OCI-LY7 (cell line): ENCODE measurements around the gene QSER1. TPM values are rescaled to one million over a fixed set of nuclear protein-coding genes. Genes with fewer than 3 reads are reported as not detected.

Source experiments
- BruUV-seq: library from RNA; stranded (reverse); fragments of 400-500 nt; replicated peaks from 2 replicates; lab custom pipeline; 2021; lab: Mats Ljungman, UMichigan
- CTCF ChIA-PET: fragments of 300-600 bp; sonication (Branson Sonifier 250); formaldehyde crosslinking; loops from one replicate; lab custom pipeline; 2022; ENCODE audit warnings: antibody characterized with exemption; ENCODE audit not compliant: unreplicated experiment; lab: Charles Lee
- POLR2A ChIA-PET: fragments of 300-600 bp; sonication (Branson Sonifier 250); formaldehyde crosslinking; loops from one replicate; lab custom pipeline; 2022; ENCODE audit warnings: antibody characterized with exemption; lab: Charles Lee
- DNase-seq: peaks from one replicate; pipeline ENCODE4 v3.0.0-alpha.2; 2015; ENCODE audit warnings: low spot score
- H2AFZ ChIP-seq: fragments of 200-600 bp; sonication (generic), shearing (Covaris generic); 2 replicates; pipeline ENCODE4 v1.6.1; 2014; ENCODE audit warnings: mild to moderate bottlenecking, antibody characterized with exemption, low read length, moderate library complexity
- H3K27ac ChIP-seq: fragments of 200-600 bp; sonication (generic); 2 replicates; pipeline ENCODE4 v1.5.1; 2014; ENCODE audit warnings: mixed run types, low read depth, mild to moderate bottlenecking, moderate library complexity, low read length, inconsistent platforms; ENCODE audit not compliant: poor library complexity, severe bottlenecking
- H3K36me3 ChIP-seq: fragments of 200-600 bp; sonication (generic); 2 replicates; pipeline ENCODE4 v1.6.1; 2014; ENCODE audit warnings: mild to moderate bottlenecking, antibody characterized with exemption, low read length, moderate library complexity, mixed read lengths; ENCODE audit not compliant: insufficient read depth
- H3K4me1 ChIP-seq: fragments of 200-600 bp; sonication (generic); 2 replicates; pipeline ENCODE4 v1.5.1; 2014; ENCODE audit warnings: mild to moderate bottlenecking, low read length; ENCODE audit not compliant: insufficient read depth, poor library complexity, severe bottlenecking
- H3K4me2 ChIP-seq: fragments of 200-600 bp; sonication (generic); 2 replicates; pipeline ENCODE4 v1.6.1; 2014; ENCODE audit warnings: mild to moderate bottlenecking, low read length
- H3K4me3 ChIP-seq: fragments of 200-600 bp; sonication (generic); 2 replicates; pipeline ENCODE4 v1.5.1; 2014; ENCODE audit warnings: mild to moderate bottlenecking, low read depth, low read length; ENCODE audit not compliant: poor library complexity, severe bottlenecking
- H3K79me2 ChIP-seq: fragments of 200-600 bp; sonication (generic); 2 replicates; pipeline ENCODE4 v1.6.1; 2016; ENCODE audit warnings: low read depth, mild to moderate bottlenecking, low read length, moderate library complexity, mixed read lengths; ENCODE audit not compliant: insufficient read depth
- H3K9me2 ChIP-seq: fragments of 200-600 bp; sonication (generic); 2 replicates; pipeline ENCODE4 v1.6.1; 2016; ENCODE audit warnings: mild to moderate bottlenecking, low read length, mixed read lengths; ENCODE audit not compliant: insufficient read depth
- H3K9me3 ChIP-seq: fragments of 200-600 bp; sonication (generic); 2 replicates; pipeline ENCODE4 v1.6.1; 2014; ENCODE audit warnings: mild to moderate bottlenecking, mixed run types, low read length, mixed read lengths
- H4K20me1 ChIP-seq: fragments of 200-600 bp; sonication (generic); 2 replicates; pipeline ENCODE4 v1.6.1; 2014; ENCODE audit warnings: mild to moderate bottlenecking, antibody characterized with exemption, low read length, moderate library complexity, mixed read lengths; ENCODE audit not compliant: insufficient read depth
- EZH2phosphoT487 ChIP-seq: fragments of 200-600 bp; sonication (generic); IDR thresholded peaks from 2 replicates; pipeline ENCODE4 v1.6.1; 2018; ENCODE audit warnings: low read depth, borderline replicate concordance, mild to moderate bottlenecking, mixed run types, antibody characterized with exemption, low read length, moderate library complexity, mixed read lengths
- intact Hi-C: fragments of 100-400 bp; cut with micrococcal nuclease; formaldehyde crosslinking; loops from one replicate; pipeline ENCODE4 v1.10.0; 2022; ENCODE audit not compliant: unreplicated experiment
- total RNA-seq, 2 experiments: library from RNA; depleted of rRNA in 1 of 2; stranded (reverse); fragments of >200 nt in 1 of 2; shearing (Covaris generic) in 1 of 2; gene quantifications; 2 replicates each; pipeline ENCODE4 v1.2.3, GENCODE V29; 2014 to 2022
- TF ChIP-seq, protein P1 (sequence below): fragments of 200-600 bp; sonication (generic); conservative IDR thresholded peaks from 2 replicates; pipeline ENCODE4 v1.5.1; 2014; ENCODE audit warnings: mild to moderate bottlenecking, antibody characterized with exemption, low read length, moderate library complexity, mixed read lengths

The QSER1 gene
- total RNA-seq, 2 experiments from 2014 or later = 30.6 to 46.3 TPM

DNA sequence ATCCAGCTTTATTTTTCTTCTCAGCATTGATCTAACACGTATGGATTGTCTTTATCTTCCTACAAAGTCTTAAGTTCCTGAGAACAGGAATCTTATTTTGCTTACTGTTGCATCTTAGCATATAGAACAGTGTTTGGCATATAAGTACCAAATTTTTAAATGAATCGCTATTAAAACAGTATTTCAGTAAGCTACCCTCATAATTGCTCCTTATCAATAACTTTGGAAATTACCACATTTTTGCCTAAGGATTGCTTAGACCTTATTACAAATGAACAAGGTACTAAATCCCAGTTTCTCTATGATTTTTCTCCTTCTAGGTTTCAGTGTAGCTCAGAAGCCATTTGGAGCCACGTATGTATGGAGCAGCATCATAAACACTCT, 132.7 kb downstream of the QSER1 start:
- H4K20me1 ChIP-seq = no peaks in the 10 kb centered on the region
- CTCF ChIA-PET = no interaction called here
- DNase-seq = no peak
- H3K36me3 ChIP-seq = no peaks in the 10 kb centered on the region
- no peak overlapping the region for H3K4me2 ChIP-seq
- no peaks in the 10 kb centered on the region for H3K79me2 ChIP-seq
- intact Hi-C loops = no loop called here
- H3K27ac ChIP-seq = no peak overlapping the region
- H3K4me3 ChIP-seq = no peak overlapping the region
- H3K9me3 ChIP-seq = no peaks in the 10 kb centered on the region
- H2AFZ ChIP-seq = no peak overlapping the region
- POLR2A ChIA-PET = interaction anchor here (0.9 to 1.3 kb wide), 3 partner anchors 8 to 42 kb away, joined by 3 to 5 read pairs (median 5); partner anchors contain the start of gene DEPDC7
- TF ChIP-seq, protein P1, sequence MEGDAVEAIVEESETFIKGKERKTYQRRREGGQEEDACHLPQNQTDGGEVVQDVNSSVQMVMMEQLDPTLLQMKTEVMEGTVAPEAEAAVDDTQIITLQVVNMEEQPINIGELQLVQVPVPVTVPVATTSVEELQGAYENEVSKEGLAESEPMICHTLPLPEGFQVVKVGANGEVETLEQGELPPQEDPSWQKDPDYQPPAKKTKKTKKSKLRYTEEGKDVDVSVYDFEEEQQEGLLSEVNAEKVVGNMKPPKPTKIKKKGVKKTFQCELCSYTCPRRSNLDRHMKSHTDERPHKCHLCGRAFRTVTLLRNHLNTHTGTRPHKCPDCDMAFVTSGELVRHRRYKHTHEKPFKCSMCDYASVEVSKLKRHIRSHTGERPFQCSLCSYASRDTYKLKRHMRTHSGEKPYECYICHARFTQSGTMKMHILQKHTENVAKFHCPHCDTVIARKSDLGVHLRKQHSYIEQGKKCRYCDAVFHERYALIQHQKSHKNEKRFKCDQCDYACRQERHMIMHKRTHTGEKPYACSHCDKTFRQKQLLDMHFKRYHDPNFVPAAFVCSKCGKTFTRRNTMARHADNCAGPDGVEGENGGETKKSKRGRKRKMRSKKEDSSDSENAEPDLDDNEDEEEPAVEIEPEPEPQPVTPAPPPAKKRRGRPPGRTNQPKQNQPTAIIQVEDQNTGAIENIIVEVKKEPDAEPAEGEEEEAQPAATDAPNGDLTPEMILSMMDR = no peak
- no peak for TF ChIP-seq EZH2phosphoT487
- no peaks in the 10 kb centered on the region for H3K9me2 ChIP-seq
- no peaks in the 10 kb centered on the region for H3K4me1 ChIP-seq
- BruUV-seq = no TSS peak

DNA sequence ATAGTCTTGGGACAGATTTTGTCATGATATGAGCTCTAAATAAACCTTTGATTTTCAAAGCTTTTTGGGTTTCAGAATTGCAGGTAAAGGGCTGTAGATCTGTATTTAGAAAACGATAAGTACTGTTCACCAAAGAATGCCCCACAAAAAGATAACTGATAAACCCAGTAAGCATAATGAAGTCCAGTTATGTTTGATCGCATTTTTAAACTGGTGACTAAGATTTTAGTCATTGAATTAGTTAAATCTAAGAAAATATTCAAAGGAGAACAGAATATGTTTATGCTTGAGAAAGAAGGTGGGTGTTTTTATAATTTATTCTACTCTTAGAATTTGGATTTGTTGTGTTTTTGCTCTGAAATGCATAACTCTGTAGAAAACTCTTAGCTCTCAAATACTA, 134.6 kb downstream of the QSER1 start:
- intact Hi-C loops = no loop called here
- ChIA-PET CTCF (no interaction called here), POLR2A (interaction anchor here (0.7 to 1.0 kb wide), 2 partner anchors 47 kb away, joined by 3 to 4 read pairs; no protein-coding TSS in a partner anchor)
- no peak for TF ChIP-seq EZH2phosphoT487
- TF ChIP-seq, protein P1 = no peak
- no peak overlapping the region for H3K4me2 ChIP-seq
- no peaks in the 10 kb centered on the region for H3K79me2 ChIP-seq
- H3K9me2 ChIP-seq = no peaks in the 10 kb centered on the region
- no TSS peak for BruUV-seq
- no peaks in the 10 kb centered on the region for H3K36me3 ChIP-seq
- no peak for DNase-seq
- H3K4me1 ChIP-seq = no peaks in the 10 kb centered on the region
- no peak overlapping the region for H3K4me3 ChIP-seq
- no peak overlapping the region for H3K27ac ChIP-seq
- no peak overlapping the region for H2AFZ ChIP-seq
- H3K9me3 ChIP-seq = no peaks in the 10 kb centered on the region
- no peaks in the 10 kb centered on the region for H4K20me1 ChIP-seq

DNA sequence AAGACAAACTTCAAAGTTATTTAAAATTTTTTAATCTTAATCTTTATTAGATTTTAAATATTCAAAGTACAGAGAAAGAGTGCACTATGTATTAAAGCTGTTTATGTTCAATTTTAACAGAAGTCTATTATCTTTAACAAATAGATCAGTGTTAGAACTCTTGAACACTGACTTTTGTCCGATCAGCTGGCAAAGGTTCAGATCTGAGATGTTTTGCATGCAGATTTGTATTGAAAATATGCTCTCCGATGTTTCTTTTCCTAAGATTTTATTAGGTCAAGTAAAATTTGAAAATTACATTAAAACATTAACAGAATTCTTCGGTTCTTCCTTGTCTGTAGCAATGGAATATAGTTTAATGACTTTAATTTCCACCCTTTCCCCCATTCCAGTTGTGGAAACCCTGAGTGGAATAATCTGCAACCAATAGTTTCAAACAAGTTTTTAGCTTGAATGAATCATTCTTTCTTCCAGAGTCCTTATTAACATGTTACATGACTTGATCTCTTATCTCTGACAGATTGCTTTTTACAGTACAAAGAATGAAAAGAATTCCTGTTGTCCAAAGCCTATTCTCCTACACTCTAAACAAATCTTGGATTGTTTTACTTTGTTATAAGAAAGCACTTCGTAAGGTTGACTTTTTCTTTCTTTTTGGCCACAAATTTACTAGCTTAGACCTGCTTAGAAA, 135.4 kb downstream of the QSER1 start:
- H3K9me3 ChIP-seq = no peaks in the 10 kb centered on the region
- H2AFZ ChIP-seq = no peak overlapping the region
- ChIA-PET CTCF (no interaction called here), POLR2A (interaction anchor here (0.5 to 1.6 kb wide), 3 partner anchors 11 to 149 kb away, joined by 3 to 4 read pairs (median 3); partner anchors contain the start of gene DEPDC7)
- no peaks in the 10 kb centered on the region for H3K4me1 ChIP-seq
- H3K79me2 ChIP-seq = no peaks in the 10 kb centered on the region
- DNase-seq = no peak
- no peak for TF ChIP-seq EZH2phosphoT487
- TF ChIP-seq, protein P1 = no peak
- no peaks in the 10 kb centered on the region for H3K36me3 ChIP-seq
- intact Hi-C loops = no loop called here
- no peak overlapping the region for H3K4me3 ChIP-seq
- H4K20me1 ChIP-seq = no peaks in the 10 kb centered on the region
- BruUV-seq = no TSS peak
- no peaks in the 10 kb centered on the region for H3K9me2 ChIP-seq
- H3K4me2 ChIP-seq = no peak overlapping the region
- H3K27ac ChIP-seq = no peak overlapping the region
